GM12878 (cell line): ENCODE results near the gene ACAT2. TPM values are rescaled to one million over a fixed set of nuclear protein-coding genes. Genes with fewer than 3 reads are reported as not detected.

Experiments used
- ATAC-seq: fragments of 200-7000 bp; cut with Tn5 transposase; 3 replicates; pipeline ENCODE4 v1.9.1; 2020; ENCODE audit warnings: mild to moderate bottlenecking, moderate library complexity
- BruUV-seq: library from RNA; stranded (reverse); fragments of 400-500 nt; replicated peaks from 2 replicates; lab custom pipeline; 2021; lab: Mats Ljungman, UMichigan
- CTCF ChIA-PET: fragments of 300-600 bp; sonication (Branson Sonifier 250); formaldehyde crosslinking; extraction: SDS; loops from one replicate; lab custom pipeline; 2021; ENCODE audit warnings: inconsistent platforms; lab: Yijun Ruan, JAX
- POLR2A ChIA-PET: fragments of 350-600 bp; formaldehyde crosslinking; extraction: SDS; loops from one replicate; lab custom pipeline; 2021; ENCODE audit warnings: inconsistent platforms; lab: Charles Lee
- RAD21 ChIA-PET: fragments of 300-600 bp; sonication (Branson Sonifier 250); formaldehyde crosslinking; loops from one replicate; lab custom pipeline; 2023; ENCODE audit warnings: antibody characterized with exemption; ENCODE audit not compliant: unreplicated experiment; lab: Charles Lee
- SMC1A ChIA-PET: fragments of 300-600 bp; sonication (Branson Sonifier 250); formaldehyde crosslinking; loops from one replicate; lab custom pipeline; 2023; ENCODE audit not compliant: unreplicated experiment, uncharacterized antibody; lab: Charles Lee
- DNase-seq: peaks from one replicate; pipeline ENCODE4 v3.0.0-alpha.2; 2011; ENCODE audit warnings: low read depth, low spot score
- FAIRE-seq: peaks from 3 replicates; lab custom pipeline; 2011; peaks lifted over from hg19 to GRCh38; lab: Jason Lieb, UNC
- H2AFZ ChIP-seq: 2 replicates; pipeline ENCODE4 v1.6.0; 2011; ENCODE audit warnings: low read depth, low read length, control low read depth; ENCODE audit not compliant: control insufficient read depth
- H3K27ac ChIP-seq: 2 replicates; pipeline ENCODE4 v1.5.1; 2011; ENCODE audit warnings: control low read depth; ENCODE audit not compliant: control insufficient read depth, insufficient read depth
- H3K27me3 ChIP-seq, 2 experiments: replicated peaks in 1 of 2; 2 replicates each; pipeline versions ENCODE4 v1.6.0 to v1.6.1; 2011; ENCODE audit warnings: low read length in 1 of 2; ENCODE audit not compliant: control insufficient read depth in 2 of 2, insufficient read depth in 2 of 2
- H3K36me3 ChIP-seq, 2 experiments: 2 replicates each; pipeline ENCODE4 v1.5.1; 2011; ENCODE audit warnings: low read length in 1 of 2; ENCODE audit not compliant: control insufficient read depth in 2 of 2, insufficient read depth in 2 of 2
- H3K4me1 ChIP-seq: 2 replicates; pipeline ENCODE4 v1.6.1; 2011; ENCODE audit warnings: mild to moderate bottlenecking, low read length, moderate library complexity, mixed read lengths; ENCODE audit not compliant: control insufficient read depth, insufficient read depth
- H3K4me2 ChIP-seq: 2 replicates; pipeline ENCODE4 v1.6.0; 2011; ENCODE audit warnings: control low read depth; ENCODE audit not compliant: control insufficient read depth, insufficient read depth
- H3K4me3 ChIP-seq: fragments of 200-600 bp; sonication (generic); 2 replicates; pipeline ENCODE4 v1.5.1; 2016
- H3K79me2 ChIP-seq: 2 replicates; pipeline ENCODE4 v1.6.0; 2011; ENCODE audit warnings: low read length; ENCODE audit not compliant: control insufficient read depth, insufficient read depth
- H3K9ac ChIP-seq: 2 replicates; pipeline ENCODE4 v1.8.0; 2011; ENCODE audit warnings: low read length, control low read depth, mixed read lengths; ENCODE audit not compliant: control insufficient read depth, insufficient read depth
- H3K9me3 ChIP-seq: replicated peaks from 3 replicates; pipeline ENCODE4 v1.5.1; 2011; ENCODE audit warnings: mild to moderate bottlenecking, low read length; ENCODE audit not compliant: control insufficient read depth, insufficient read depth
- H4K20me1 ChIP-seq: 2 replicates; pipeline ENCODE4 v1.6.0; 2011; ENCODE audit not compliant: control insufficient read depth, insufficient read depth
- FOXM1 ChIP-seq: IDR thresholded peaks from 2 replicates; pipeline ENCODE4 v1.6.1; 2012; ENCODE audit warnings: low read depth, mild to moderate bottlenecking, inconsistent platforms, low read length, moderate library complexity
- GATAD2B ChIP-seq: fragments of 450-650 bp; conservative IDR thresholded peaks from 2 replicates; pipeline ENCODE4 v1.6.1; 2017; ENCODE audit warnings: low read depth, mild to moderate bottlenecking, moderate library complexity
- IRF4 ChIP-seq: IDR thresholded peaks from 2 replicates; pipeline ENCODE4 v1.6.1; 2011; ENCODE audit warnings: low read depth, low read length
- MXI1 ChIP-seq: fragments of 150-350 bp; IDR thresholded peaks from 2 replicates; pipeline ENCODE4 v1.6.1; 2011; ENCODE audit warnings: low read depth, mild to moderate bottlenecking, inconsistent platforms, low read length, improper control_type of control experiment
- POLR2AphosphoS2 ChIP-seq: IDR thresholded peaks from 2 replicates; pipeline ENCODE4 v1.6.1; 2011; ENCODE audit warnings: low read depth, mild to moderate bottlenecking, low read length, improper control_type of control experiment, moderate library complexity
- RUNX3 ChIP-seq: IDR thresholded peaks from 2 replicates; pipeline ENCODE4 v1.6.1; 2012; ENCODE audit warnings: low read length, inconsistent platforms
- SMAD5 ChIP-seq: IDR thresholded peaks from 2 replicates; pipeline ENCODE4 v1.6.1; 2016; ENCODE audit warnings: antibody characterized with exemption, low read depth
- SUZ12 ChIP-seq: fragments of 200-600 bp; sonication (generic); IDR thresholded peaks from one replicate; pipeline ENCODE4 v1.6.1; 2018; ENCODE audit warnings: antibody characterized with exemption, mild to moderate bottlenecking; ENCODE audit not compliant: unreplicated experiment
- ZNF274 ChIP-seq: IDR thresholded peaks from one replicate; pipeline ENCODE4 v1.8.0; 2011; ENCODE audit not compliant: insufficient read length, insufficient read depth
- WGBS: methylation state at CpG from one replicate; pipeline ENCODE4 v1.1.6; 2016; ENCODE audit warnings: low lambda C conversion rate; ENCODE audit not compliant: insufficient replicate concordance, insufficient coverage; ENCODE audit errors: missing lambda C conversion rate; 5-methylcytosine and 5-hydroxymethylcytosine counted together
- in situ Hi-C: fragments of 300-500 bp; cut with MboI; formaldehyde crosslinking; loops from 9 replicates; pipeline ENCODE4 v1.14.3; 2018; ENCODE audit warnings: mixed read lengths
- intact Hi-C: fragments of 100-400 bp; cut with micrococcal nuclease; formaldehyde crosslinking; loops from one replicate; pipeline ENCODE4 v1.14.2; 2022; ENCODE audit not compliant: unreplicated experiment
- polyA plus RNA-seq, 11 experiments: library from polyadenylated mRNA; depleted of rRNA in 4 of 11; unstranded in 6 of 11; stranded (reverse) in 5 of 11; fragments of >200 nt; fragmentation: Nextera tagmentation in 4 of 11; fragmentation: Illumina TruSeq in 1 of 11; extraction: Ambion mirVana in 4 of 11; extraction: Trizol in 1 of 11; gene quantifications; 1 replicate in 1 of 11; 2 replicates in 10 of 11; pipeline versions ENCODE4 v1.2.1 to v1.2.3, GENCODE V29; 2011 to 2016; ENCODE audit warnings: inconsistent platforms in 2 of 11, missing spikeins in 2 of 11, low read depth in 1 of 11
- total RNA-seq, 4 experiments: library from RNA; depleted of rRNA in 3 of 4; stranded (reverse); fragments of >200 nt in 3 of 4; fragmentation: Illumina TruSeq in 1 of 4; extraction: Trizol in 1 of 4; gene quantifications; 2 replicates each; pipeline versions ENCODE4 v1.2.1 to v1.2.3, GENCODE V29; 2013 to 2021
- TF ChIP-seq, protein P1 (sequence below): IDR thresholded peaks from 2 replicates; pipeline ENCODE4 v1.6.1; 2012; ENCODE audit warnings: low read depth, low read length, improper control_type of control experiment
- TF ChIP-seq, protein P2 (sequence below): fragments of 450-650 bp; IDR thresholded peaks from 2 replicates; pipeline ENCODE4 v1.6.1; 2017; ENCODE audit warnings: antibody characterized with exemption, mild to moderate bottlenecking, moderate library complexity

ACAT2 gene
- total and polyA plus RNA-seq, 10 of the 15 experiments (the other 5 are each of a cell fraction or from before 2014, with no cell fraction given), result 87.9 to 257 (median 132) TPM

DNA sequence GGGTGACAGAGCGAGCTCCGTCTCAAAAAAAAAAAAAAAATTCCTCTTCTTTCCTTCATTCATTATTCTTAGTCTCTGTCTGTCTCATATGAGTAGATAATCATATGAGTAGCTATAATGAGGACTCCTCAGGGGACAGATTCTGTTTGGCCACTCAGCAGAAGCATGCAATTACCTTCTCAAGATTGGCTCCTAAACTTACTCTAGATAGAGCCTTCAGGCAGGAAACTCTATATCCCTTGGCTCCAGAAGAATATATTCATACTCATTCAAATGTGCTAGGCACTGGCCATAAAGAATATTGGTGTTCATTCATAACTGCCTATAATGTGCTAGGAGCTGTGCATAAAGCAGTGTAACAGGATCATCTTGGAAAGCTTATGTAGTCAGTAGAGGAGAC lies 2.2 kb upstream of the ACAT2 start:
- Histone ChIP-seq H2AFZ (no peak overlapping the region), H3K79me2 (peaks cover 23% of the 10 kb centered on the region), H3K4me1 (peaks cover 5% of the 10 kb centered on the region), H4K20me1 (no peaks in the 10 kb centered on the region), H3K27ac (no peak overlapping the region), H3K4me3 (no peak overlapping the region), H3K4me2 (no peak overlapping the region), H3K36me3 (peaks cover 6 to 24% of the 10 kb centered on the region in 2 experiments), H3K9me3 (no peaks in the 10 kb centered on the region), H3K9ac (no peak overlapping the region), H3K27me3 (no peaks in the 10 kb centered on the region)
- FAIRE-seq, result no peak
- ChIA-PET CTCF (interaction anchor here (0.6 to 1.2 kb wide), 4 partner anchors 13 to 191 kb away, joined by 3 to 4 read pairs (median 4); no protein-coding TSS in a partner anchor), POLR2A (interaction anchor here (0.6 to 3.1 kb wide), 5 partner anchors 13 to 64 kb away, joined by 3 to 21 read pairs (median 6); partner anchors contain the start of gene WTAP), RAD21 (interaction anchor here (0.8 kb wide), 1 partner anchor 31 kb away, joined by 3 read pairs; the partner anchor contains the start of gene MRPL18), SMC1A (interaction anchor here (0.8 to 2.8 kb wide), 5 partner anchors 22 to 68 kb away, joined by 3 to 20 read pairs (median 4); no protein-coding TSS in a partner anchor)
- in situ Hi-C loops (no loop called here), intact Hi-C loops (no loop called here)
- no peak for TF ChIP-seq MXI1
- no peak for TF ChIP-seq RUNX3
- no peak for DNase-seq
- no TSS peak for BruUV-seq
- WGBS, result 40% methylated on average over 1 of the region's 2 CpGs
- ATAC-seq, result no peak

DNA sequence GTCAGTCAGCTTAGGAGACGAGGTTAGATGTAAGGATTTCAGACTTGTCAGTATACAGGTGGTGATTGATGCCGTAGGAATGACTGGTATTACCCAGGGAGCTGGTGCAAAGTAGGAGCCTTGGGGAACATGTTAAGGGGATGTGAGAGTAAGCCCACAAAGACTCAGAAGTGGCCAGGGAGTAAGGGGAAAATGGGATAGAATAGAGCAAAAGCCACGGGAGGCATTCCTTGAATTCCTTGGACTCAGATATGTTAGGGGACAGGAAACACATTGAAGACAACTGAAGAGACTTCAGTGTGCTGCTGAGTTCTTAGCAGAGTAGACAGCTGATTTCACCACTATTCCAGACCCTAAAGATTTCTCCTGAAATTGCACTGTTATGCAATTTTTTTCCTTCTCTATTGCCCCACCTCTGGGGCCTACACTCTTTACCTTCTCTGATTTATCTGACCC lies 1.2 kb upstream of the ACAT2 start:
- 59% methylated on average over 3 of the region's 3 CpGs for WGBS
- Histone ChIP-seq H3K4me3 (peak overlapping the region; percentile 88), H3K79me2 (peaks cover 26% of the 10 kb centered on the region), H2AFZ (no peak overlapping the region), H3K4me2 (peak overlapping the region; percentile 56), H3K27ac (peak overlapping the region; percentile 96; the same call in 1 of the 2 replicates), H4K20me1 (no peaks in the 10 kb centered on the region), H3K36me3 (peaks cover 2 to 24% of the 10 kb centered on the region in 2 experiments), H3K4me1 (peaks cover 5% of the 10 kb centered on the region), H3K9ac (peak overlapping the region; percentile 81), H3K9me3 (no peaks in the 10 kb centered on the region), H3K27me3 (no peaks in the 10 kb centered on the region)
- in situ Hi-C loops, result no loop called here
- ATAC-seq (no peak), DNase-seq (no peak), FAIRE-seq (no peak)
- SMC1A ChIA-PET, result interaction anchor here (0.8 to 3.6 kb wide), 9 partner anchors 13 to 69 kb away, joined by 3 to 20 read pairs (median 6); partner anchors contain the start of genes MRPL18, TCP1 and WTAP
- POLR2A ChIA-PET, result interaction anchor here (1.0 to 4.8 kb wide), 11 partner anchors 8 to 219 kb away, joined by 3 to 50 read pairs (median 5); partner anchors contain the start of genes MRPL18, TCP1 and WTAP
- no TSS peak for BruUV-seq
- intact Hi-C loops, result no loop called here
- RAD21 ChIA-PET, result interaction anchor here (0.8 to 2.3 kb wide), 3 partner anchors 30 to 34 kb away, joined by 3 to 10 read pairs (median 8); partner anchors contain the start of genes MRPL18 and WTAP
- CTCF ChIA-PET, result interaction anchor here (0.9 to 1.9 kb wide), 7 partner anchors 9 to 69 kb away, joined by 3 to 8 read pairs (median 5); partner anchors contain the start of gene WTAP
- no peak for TF ChIP-seq IRF4
- TF ChIP-seq, protein P1, sequence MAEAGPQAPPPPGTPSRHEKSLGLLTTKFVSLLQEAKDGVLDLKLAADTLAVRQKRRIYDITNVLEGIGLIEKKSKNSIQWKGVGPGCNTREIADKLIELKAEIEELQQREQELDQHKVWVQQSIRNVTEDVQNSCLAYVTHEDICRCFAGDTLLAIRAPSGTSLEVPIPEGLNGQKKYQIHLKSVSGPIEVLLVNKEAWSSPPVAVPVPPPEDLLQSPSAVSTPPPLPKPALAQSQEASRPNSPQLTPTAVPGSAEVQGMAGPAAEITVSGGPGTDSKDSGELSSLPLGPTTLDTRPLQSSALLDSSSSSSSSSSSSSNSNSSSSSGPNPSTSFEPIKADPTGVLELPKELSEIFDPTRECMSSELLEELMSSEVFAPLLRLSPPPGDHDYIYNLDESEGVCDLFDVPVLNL, result no peak
- TF ChIP-seq, protein P2, sequence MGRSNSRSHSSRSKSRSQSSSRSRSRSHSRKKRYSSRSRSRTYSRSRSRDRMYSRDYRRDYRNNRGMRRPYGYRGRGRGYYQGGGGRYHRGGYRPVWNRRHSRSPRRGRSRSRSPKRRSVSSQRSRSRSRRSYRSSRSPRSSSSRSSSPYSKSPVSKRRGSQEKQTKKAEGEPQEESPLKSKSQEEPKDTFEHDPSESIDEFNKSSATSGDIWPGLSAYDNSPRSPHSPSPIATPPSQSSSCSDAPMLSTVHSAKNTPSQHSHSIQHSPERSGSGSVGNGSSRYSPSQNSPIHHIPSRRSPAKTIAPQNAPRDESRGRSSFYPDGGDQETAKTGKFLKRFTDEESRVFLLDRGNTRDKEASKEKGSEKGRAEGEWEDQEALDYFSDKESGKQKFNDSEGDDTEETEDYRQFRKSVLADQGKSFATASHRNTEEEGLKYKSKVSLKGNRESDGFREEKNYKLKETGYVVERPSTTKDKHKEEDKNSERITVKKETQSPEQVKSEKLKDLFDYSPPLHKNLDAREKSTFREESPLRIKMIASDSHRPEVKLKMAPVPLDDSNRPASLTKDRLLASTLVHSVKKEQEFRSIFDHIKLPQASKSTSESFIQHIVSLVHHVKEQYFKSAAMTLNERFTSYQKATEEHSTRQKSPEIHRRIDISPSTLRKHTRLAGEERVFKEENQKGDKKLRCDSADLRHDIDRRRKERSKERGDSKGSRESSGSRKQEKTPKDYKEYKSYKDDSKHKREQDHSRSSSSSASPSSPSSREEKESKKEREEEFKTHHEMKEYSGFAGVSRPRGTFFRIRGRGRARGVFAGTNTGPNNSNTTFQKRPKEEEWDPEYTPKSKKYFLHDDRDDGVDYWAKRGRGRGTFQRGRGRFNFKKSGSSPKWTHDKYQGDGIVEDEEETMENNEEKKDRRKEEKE, result no peak
- TF ChIP-seq SMAD5, result no peak
- TF ChIP-seq FOXM1, result no peak
- TF ChIP-seq GATAD2B, result no peak
- no peak for TF ChIP-seq ZNF274
- no peak for TF ChIP-seq POLR2AphosphoS2
- no peak for TF ChIP-seq SUZ12
